B cell (primary cell): ENCODE results near the gene GTPBP3. TPM values are rescaled to one million over a fixed set of nuclear protein-coding genes. Genes with fewer than 3 reads are reported as not detected.

Source experiments
- ATAC-seq: fragments of 200-7000 bp; cut with Tn5 transposase; one replicate; pipeline ENCODE4 v1.10.0; 2021; ENCODE audit warnings: low read depth, mild to moderate bottlenecking, moderate number of reproducible peaks, moderate library complexity
- CTCF ChIA-PET: fragments of 350-600 bp; sonication (Branson Sonifier 250); formaldehyde crosslinking; loops from one replicate; lab custom pipeline; 2021; ENCODE audit warnings: antibody characterized with exemption, inconsistent platforms; lab: Charles Lee
- POLR2A ChIA-PET: fragments of 350-600 bp; sonication (Branson Sonifier 250); formaldehyde crosslinking; loops from one replicate; lab custom pipeline; 2021; ENCODE audit warnings: antibody characterized with exemption; lab: Charles Lee
- DNase-seq: peaks from one replicate; pipeline ENCODE4 v3.0.0; 2013
- H2AFZ ChIP-seq: 2 replicates; pipeline ENCODE4 v1.6.1; 2012; ENCODE audit warnings: mild to moderate bottlenecking, low read depth, low read length; ENCODE audit not compliant: insufficient read depth, poor library complexity, severe bottlenecking
- H3K27ac ChIP-seq, 2 donors: 1 replicate in 1 of 2; 2 replicates in 1 of 2; pipeline ENCODE4 v1.5.1; 2012 to 2013; ENCODE audit warnings: low read length in 2 of 2, mild to moderate bottlenecking in 2 of 2, moderate library complexity in 1 of 2
- H3K27me3 ChIP-seq, 4 experiments: fragments of 200-600 bp in 1 of 4; sonication (generic) in 1 of 4; replicated peaks in 1 of 4; 1 replicate in 2 of 4; 2 replicates in 2 of 4; pipeline versions ENCODE4 v1.6.1 to v1.7.0; 2013 to 2016; ENCODE audit warnings: low read length in 3 of 4, mild to moderate bottlenecking in 2 of 4, mixed read lengths in 1 of 4, moderate library complexity in 1 of 4; ENCODE audit not compliant: insufficient read depth in 4 of 4, control insufficient read depth in 3 of 4; ENCODE audit errors: control extremely low read depth in 1 of 4
- H3K36me3 ChIP-seq, 2 experiments: replicated peaks in 1 of 2; 1 replicate in 1 of 2; 2 replicates in 1 of 2; pipeline versions ENCODE4 v1.6.1 to v1.7.1; 2013; ENCODE audit warnings: low read length in 1 of 2; ENCODE audit not compliant: insufficient read depth in 2 of 2, control insufficient read depth in 1 of 2; ENCODE audit errors: control extremely low read depth in 1 of 2, extremely low read depth in 1 of 2
- H3K4me1 ChIP-seq, 2 donors: fragments of 200-600 bp in 1 of 2; sonication (generic) in 1 of 2; 1 replicate in 1 of 2; 2 replicates in 1 of 2; pipeline versions ENCODE4 v1.5.1 to v1.6.1; 2013 to 2017; ENCODE audit warnings: low read length in 2 of 2; ENCODE audit not compliant: control insufficient read depth in 2 of 2, insufficient read depth in 2 of 2
- H3K4me2 ChIP-seq: replicated peaks from 2 replicates; pipeline ENCODE3; 2012; ENCODE audit warnings: mild to moderate bottlenecking, low read depth, low read length; ENCODE audit not compliant: poor library complexity, severe bottlenecking
- H3K4me3 ChIP-seq, 5 experiments: fragments of 200-600 bp in 1 of 5; sonication (generic) in 1 of 5; 1 replicate in 3 of 5; 2 replicates in 2 of 5; pipeline versions ENCODE4 v1.5.1 to v1.7.0; 2011 to 2016; ENCODE audit warnings: low read length in 4 of 5, mild to moderate bottlenecking in 4 of 5, low read depth in 2 of 5, control low read depth in 1 of 5, moderate library complexity in 1 of 5; ENCODE audit not compliant: insufficient read depth in 1 of 5; ENCODE audit errors: control extremely low read depth in 1 of 5, extremely low read depth in 1 of 5
- H3K79me2 ChIP-seq: fragments of 200-600 bp; sonication (generic); one replicate; pipeline ENCODE4 v1.6.0; 2016; ENCODE audit warnings: low read length; ENCODE audit not compliant: control insufficient read depth, insufficient read depth
- H3K9ac ChIP-seq: fragments of 200-600 bp; sonication (generic); 2 replicates; pipeline ENCODE4 v1.6.1; 2017; ENCODE audit warnings: mild to moderate bottlenecking, low read length, moderate library complexity
- H3K9me3 ChIP-seq, 3 donors: one replicate each; pipeline versions ENCODE4 v1.6.1 to v1.7.1; 2013; ENCODE audit warnings: low read length in 2 of 3; ENCODE audit not compliant: control insufficient read depth in 2 of 3, insufficient read depth in 1 of 3; ENCODE audit errors: control extremely low read depth in 1 of 3
- H4K20me1 ChIP-seq: 2 replicates; pipeline ENCODE4 v1.6.0; 2012; ENCODE audit warnings: mild to moderate bottlenecking, low read length; ENCODE audit not compliant: insufficient read depth, control insufficient read depth, poor library complexity, severe bottlenecking
- H3K27ac Mint-ChIP-seq: one replicate; pipeline ENCODE4 v1.8.0; 2021; ENCODE audit warnings: mixed read lengths
- H3K27me3 Mint-ChIP-seq: one replicate; pipeline ENCODE4 v1.8.0; 2021; ENCODE audit warnings: mixed read lengths
- H3K4me1 Mint-ChIP-seq: one replicate; pipeline ENCODE4 v1.8.0; 2021; ENCODE audit warnings: mixed read lengths
- H3K4me3 Mint-ChIP-seq: one replicate; pipeline ENCODE4 v1.8.0; 2021; ENCODE audit warnings: mixed read lengths
- H3K9me3 Mint-ChIP-seq: one replicate; pipeline ENCODE4 v1.8.0; 2022; ENCODE audit warnings: mixed read lengths; ENCODE audit not compliant: insufficient read depth
- EZH2 ChIP-seq: IDR thresholded peaks from 2 replicates; pipeline ENCODE4 v1.6.1; 2012; ENCODE audit warnings: borderline replicate concordance, low read depth, mild to moderate bottlenecking, moderate library complexity, low read length; ENCODE audit not compliant: insufficient read depth, poor library complexity, severe bottlenecking
- WGBS: methylation state at CpG from one replicate; pipeline ENCODE4 v1.1.5; 2013; ENCODE audit warnings: missing lambda C conversion rate; ENCODE audit not compliant: insufficient coverage; 5-methylcytosine and 5-hydroxymethylcytosine counted together
- intact Hi-C: fragments of 100-400 bp; cut with micrococcal nuclease; formaldehyde crosslinking; loops from one replicate; pipeline ENCODE4 v1.10.0; 2022
- polyA plus RNA-seq: library from polyadenylated mRNA; depleted of rRNA; stranded (reverse); fragments of >200 nt; gene quantifications from 2 replicates; pipeline ENCODE4 v1.2.3, GENCODE V29; 2012
- total RNA-seq, 2 donors: library from RNA; stranded (reverse); fragments of 120-200 nt in 1 of 2; gene quantifications; 1 replicate in 1 of 2; 2 replicates in 1 of 2; pipeline versions ENCODE4 v1.2.3 to v1.2.4, GENCODE V29; 2013 to 2022
- TF ChIP-seq, protein P1 (sequence below): fragments of 200-600 bp; IDR thresholded peaks from one replicate; pipeline ENCODE4 v1.8.0; 2022; ENCODE audit warnings: antibody characterized with exemption, mild to moderate bottlenecking

Gene GTPBP3
- total and polyA plus RNA-seq, 2 donors (not counting 1 experiment from before 2014, with no cell fraction given): 41.6 to 44.9 TPM

DNA sequence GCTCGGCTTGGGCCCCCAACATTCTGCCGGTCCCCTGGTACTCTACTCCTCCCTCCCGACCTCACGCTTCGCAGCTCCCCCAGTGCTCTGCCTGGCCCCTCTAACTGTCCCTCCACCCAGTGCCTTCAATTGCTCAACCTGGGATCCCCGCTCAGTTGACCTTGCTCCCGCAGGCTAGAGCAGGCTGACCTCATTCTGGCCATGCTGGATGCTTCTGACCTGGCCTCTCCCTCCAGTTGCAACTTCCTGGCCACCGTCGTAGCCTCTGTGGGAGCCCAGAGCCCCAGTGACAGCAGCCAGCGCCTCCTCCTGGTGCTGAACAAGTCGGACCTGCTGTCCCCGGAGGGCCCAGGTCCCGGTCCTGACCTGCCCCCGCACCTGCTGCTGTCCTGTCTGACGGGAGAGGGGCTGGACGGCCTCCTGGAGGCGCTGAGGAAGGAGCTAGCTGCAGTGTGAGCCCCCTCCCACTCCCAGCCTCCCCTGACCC, 3.6 kb downstream of the GTPBP3 start:
- Histone ChIP-seq H3K4me2 (no peak overlapping the region), H3K9me3 (no peaks in the 10 kb centered on the region), H3K4me3 (no peak overlapping the region), H3K27ac (no peak overlapping the region), H2AFZ (no peak overlapping the region), H3K36me3 (no peaks in the 10 kb centered on the region), H3K4me1 (peaks cover 7 to 19% of the 10 kb centered on the region in 2 donors), H3K27me3 (no peaks in the 10 kb centered on the region), H3K79me2 (peaks cover 9% of the 10 kb centered on the region), H4K20me1 (no peaks in the 10 kb centered on the region), H3K9ac (no peak overlapping the region)
- POLR2A ChIA-PET: no interaction called here
- H3K27me3 Mint-ChIP-seq: no peaks in the 10 kb centered on the region
- no peak for TF ChIP-seq EZH2
- TF ChIP-seq, protein P1, sequence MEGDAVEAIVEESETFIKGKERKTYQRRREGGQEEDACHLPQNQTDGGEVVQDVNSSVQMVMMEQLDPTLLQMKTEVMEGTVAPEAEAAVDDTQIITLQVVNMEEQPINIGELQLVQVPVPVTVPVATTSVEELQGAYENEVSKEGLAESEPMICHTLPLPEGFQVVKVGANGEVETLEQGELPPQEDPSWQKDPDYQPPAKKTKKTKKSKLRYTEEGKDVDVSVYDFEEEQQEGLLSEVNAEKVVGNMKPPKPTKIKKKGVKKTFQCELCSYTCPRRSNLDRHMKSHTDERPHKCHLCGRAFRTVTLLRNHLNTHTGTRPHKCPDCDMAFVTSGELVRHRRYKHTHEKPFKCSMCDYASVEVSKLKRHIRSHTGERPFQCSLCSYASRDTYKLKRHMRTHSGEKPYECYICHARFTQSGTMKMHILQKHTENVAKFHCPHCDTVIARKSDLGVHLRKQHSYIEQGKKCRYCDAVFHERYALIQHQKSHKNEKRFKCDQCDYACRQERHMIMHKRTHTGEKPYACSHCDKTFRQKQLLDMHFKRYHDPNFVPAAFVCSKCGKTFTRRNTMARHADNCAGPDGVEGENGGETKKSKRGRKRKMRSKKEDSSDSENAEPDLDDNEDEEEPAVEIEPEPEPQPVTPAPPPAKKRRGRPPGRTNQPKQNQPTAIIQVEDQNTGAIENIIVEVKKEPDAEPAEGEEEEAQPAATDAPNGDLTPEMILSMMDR: no peak
- ATAC-seq (no peak), DNase-seq (no peak)
- H3K27ac Mint-ChIP-seq: no peak overlapping the region
- WGBS: 95% methylated on average over 17 of the region's 17 CpGs
- H3K9me3 Mint-ChIP-seq: no peaks in the 10 kb centered on the region
- CTCF ChIA-PET: interaction anchor here (0.5 kb wide), 1 partner anchor 33 kb away, joined by 3 read pairs; no protein-coding TSS in a partner anchor
- intact Hi-C loops: no loop called here
- H3K4me3 Mint-ChIP-seq: no peak overlapping the region
- H3K4me1 Mint-ChIP-seq: peaks cover 24% of the 10 kb centered on the region

DNA sequence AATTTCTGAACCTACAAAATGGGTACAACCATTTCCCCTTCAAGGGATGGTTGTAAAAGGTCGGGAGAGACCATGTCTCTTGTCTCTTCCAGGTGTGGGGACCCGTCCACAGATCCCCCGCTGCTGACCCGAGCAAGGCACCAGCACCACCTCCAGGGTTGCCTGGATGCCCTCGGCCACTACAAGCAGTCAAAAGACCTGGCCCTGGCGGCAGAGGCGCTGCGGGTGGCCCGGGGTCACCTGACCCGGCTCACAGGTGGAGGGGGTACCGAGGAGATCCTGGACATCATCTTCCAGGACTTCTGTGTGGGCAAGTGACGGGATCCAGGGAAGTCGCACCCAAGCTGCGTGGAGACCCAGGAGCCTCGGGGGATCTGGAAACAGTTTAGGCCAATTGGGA, 4.0 kb downstream of the GTPBP3 start:
- ATAC-seq (no peak), DNase-seq (no peak)
- H3K9me3 ChIP-seq: no peaks in the 10 kb centered on the region
- no peak overlapping the region for H3K4me2 ChIP-seq
- H3K27ac ChIP-seq: no peak overlapping the region
- no peak overlapping the region for H3K4me3 ChIP-seq
- H3K9me3 Mint-ChIP-seq: no peaks in the 10 kb centered on the region
- H3K4me1 Mint-ChIP-seq: peaks cover 27% of the 10 kb centered on the region
- no peaks in the 10 kb centered on the region for H4K20me1 ChIP-seq
- H3K4me1 ChIP-seq: peaks cover 11 to 21% of the 10 kb centered on the region in 2 donors
- H3K9ac ChIP-seq: no peak overlapping the region
- no peak overlapping the region for H2AFZ ChIP-seq
- H3K79me2 ChIP-seq: peaks cover 9% of the 10 kb centered on the region
- H3K27ac Mint-ChIP-seq: no peak overlapping the region
- peaks cover 2% of the 10 kb centered on the region for H3K27me3 Mint-ChIP-seq
- CTCF ChIA-PET: interaction anchor here (0.5 kb wide), 1 partner anchor 33 kb away, joined by 3 read pairs; no protein-coding TSS in a partner anchor
- WGBS: 97% methylated on average over 15 of the region's 15 CpGs
- H3K36me3 ChIP-seq: no peaks in the 10 kb centered on the region
- H3K4me3 Mint-ChIP-seq: no peak overlapping the region
- peaks cover 0 to 3% (median 0%) of the 10 kb centered on the region in 4 experiments for H3K27me3 ChIP-seq
- TF ChIP-seq EZH2: no peak
- TF ChIP-seq, protein P1: no peak
- intact Hi-C loops: no loop called here
- POLR2A ChIA-PET: no interaction called here
